ENCODE measurements around the gene CALCR.

Gene CALCR

GRCh38 chr7:93447509-93447908 lies 127.0 kb downstream of the CALCR start:
- DNase-seq (ENCODE audit: low read depth): no peak

DNA sequence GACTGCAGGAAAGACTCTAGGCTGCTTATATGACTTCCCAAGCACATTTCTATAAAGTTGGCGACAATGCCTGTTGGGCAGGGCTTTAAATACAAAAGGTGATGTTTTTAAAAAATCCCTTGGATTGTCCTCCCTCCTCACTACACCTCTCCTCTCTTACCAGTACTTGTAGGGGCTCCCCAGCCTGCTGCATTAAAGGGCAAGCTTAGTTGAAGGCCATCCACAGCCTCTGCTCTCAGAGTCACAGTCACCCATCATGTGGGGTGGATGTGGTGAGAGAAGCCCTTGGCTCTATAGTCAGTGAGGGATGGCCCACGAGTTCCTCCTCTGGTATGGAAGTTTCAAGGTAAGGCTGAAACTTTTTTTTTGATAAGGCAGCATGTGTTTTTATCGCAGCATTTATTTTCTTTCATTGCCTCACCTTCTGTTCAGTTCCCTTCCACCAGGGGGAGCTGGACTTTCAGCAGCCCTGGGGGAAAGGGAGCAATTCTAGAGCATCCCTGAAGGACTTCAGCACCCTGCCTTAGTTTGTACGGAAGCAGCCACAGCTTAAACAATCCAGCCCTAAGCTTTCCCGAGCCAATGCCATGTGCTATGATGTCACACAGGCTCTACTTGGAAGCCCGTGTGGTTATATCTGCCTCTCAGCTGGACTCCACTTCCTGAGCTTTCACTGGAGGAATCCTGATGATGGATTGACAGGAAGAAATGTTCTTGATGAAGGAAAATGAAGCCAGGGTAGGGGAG lies 131.9 kb downstream of the CALCR start:
- DNase-seq (ENCODE audit: low read depth): no peak

- no peak for DNase-seq (ENCODE audit: low read depth)
Observed at GRCh38 chr7:93435791-93436190, 138.7 kb downstream of the CALCR start.

DNA sequence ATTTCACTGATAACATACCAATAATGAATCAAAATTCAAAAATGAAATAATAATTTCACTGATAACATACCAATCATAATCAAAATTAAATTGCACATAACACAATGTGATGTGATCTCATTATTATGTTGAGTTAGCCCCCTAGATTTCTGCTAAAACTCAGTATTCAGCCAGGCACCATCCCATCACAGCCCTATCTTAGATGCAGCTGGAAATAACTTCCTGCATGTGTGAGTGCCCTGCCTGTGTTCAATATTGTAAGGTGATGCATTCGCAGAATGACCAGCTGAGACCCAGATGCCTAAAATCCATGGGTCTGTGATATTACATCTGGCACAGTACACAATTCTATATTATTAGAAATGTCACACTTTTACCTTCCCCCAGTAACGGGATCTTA lies 142.4 kb downstream of the CALCR start:
- DNase-seq (ENCODE audit: low read depth): no peak

GRCh38 chr7:93430917-93431588 lies 143.5 kb downstream of the CALCR start:
- DNase-seq (ENCODE audit: low read depth): no peak

DNA sequence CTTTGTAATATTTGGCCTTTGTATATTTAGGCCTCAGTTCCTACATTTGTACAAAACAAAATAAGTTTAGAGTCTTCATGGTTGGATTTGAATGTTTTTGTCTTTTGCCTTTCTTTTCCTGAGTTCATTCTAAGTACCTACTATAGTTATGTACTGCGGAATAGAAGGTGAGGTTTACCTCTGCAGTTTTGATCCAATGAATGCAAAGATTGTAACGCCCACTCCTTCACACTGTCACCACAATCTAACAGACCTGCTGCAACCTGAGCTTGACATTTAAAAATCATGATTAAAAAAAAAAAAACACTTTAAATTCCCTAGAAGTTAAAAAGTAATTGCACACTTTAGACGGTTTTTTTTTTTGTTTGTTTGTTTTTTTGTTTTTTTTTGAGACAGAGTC lies 145.0 kb downstream of the CALCR start:
- DNase-seq (ENCODE audit: low read depth): no peak

GRCh38 chr7:93427107-93427506 lies 147.4 kb downstream of the CALCR start:
- no peak for DNase-seq (ENCODE audit: low read depth)

DNA sequence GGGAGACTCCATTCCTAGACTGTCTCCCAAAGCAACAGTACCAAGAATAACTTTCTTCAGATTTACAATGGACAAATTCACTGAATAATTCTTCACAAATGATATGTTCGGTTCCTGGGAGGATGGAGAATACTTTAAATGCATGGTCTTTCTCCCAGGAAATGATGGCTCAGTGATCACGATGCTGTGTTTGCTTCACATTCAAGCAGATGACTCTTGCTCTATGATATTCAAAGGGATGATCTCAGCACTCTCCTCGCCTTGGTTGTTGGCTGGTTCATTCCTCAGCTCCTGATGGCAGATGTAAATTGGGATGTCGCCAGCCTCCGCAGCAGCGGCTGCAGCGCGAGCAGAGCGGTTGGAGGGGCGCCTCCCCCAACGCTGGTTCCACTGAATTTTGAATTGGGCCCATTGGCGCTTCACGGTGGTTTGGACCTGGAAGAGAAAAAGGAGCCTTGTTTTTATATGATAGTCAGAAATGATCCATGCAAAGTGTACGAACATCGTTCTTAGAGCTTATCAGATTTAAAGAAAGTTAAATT lies 148.3 kb downstream of the CALCR start:
- DNase-seq (ENCODE audit: low read depth): no peak

- DNase-seq (ENCODE audit: low read depth): no peak
Observed at GRCh38 chr7:93414574-93414973, 159.9 kb downstream of the CALCR start.

- no peak for DNase-seq (ENCODE audit: low read depth)
Observed at GRCh38 chr7:93409324-93409723, 165.2 kb downstream of the CALCR start.

DNA sequence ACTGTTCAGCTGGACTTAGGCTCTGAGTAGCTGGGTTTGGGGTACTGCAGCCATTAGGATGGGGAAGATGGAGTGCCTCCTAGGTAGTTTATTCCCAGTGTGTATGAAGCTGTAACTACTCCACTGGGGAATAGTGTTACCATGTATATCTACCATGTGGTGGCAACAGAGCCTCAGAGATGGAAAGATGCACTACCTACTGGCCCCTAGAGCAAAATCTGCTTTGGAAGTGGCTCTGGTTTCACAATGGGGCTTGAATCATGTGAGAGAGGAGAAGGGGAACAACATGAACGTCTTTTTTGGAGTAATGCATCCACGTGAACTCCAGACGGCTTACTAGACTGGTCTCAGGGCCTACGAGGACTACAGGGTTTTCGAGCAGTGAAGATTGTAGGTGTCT lies 167.3 kb downstream of the CALCR start:
- DNase-seq (ENCODE audit: low read depth): no peak

DNA sequence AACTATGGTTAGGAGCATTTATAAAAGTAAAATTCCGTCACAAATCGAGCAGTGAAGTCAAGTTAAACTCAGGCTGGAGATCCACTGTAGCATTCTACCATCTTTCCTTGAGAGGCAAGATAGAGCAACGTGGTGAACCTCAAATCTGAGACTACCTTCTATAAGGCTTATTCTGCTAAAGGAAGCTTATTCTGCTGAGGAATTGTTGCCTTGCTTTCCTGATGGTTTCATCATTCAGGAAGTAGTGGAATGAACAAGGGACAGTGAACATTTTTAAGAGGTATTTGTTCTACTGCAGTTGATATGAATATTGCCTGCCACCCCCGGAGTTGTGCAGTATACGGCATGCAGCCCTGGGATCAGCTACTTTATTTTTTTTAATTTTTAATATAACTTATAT lies 171.6 kb downstream of the CALCR start:
- no peak for DNase-seq (ENCODE audit: low read depth)

DNA sequence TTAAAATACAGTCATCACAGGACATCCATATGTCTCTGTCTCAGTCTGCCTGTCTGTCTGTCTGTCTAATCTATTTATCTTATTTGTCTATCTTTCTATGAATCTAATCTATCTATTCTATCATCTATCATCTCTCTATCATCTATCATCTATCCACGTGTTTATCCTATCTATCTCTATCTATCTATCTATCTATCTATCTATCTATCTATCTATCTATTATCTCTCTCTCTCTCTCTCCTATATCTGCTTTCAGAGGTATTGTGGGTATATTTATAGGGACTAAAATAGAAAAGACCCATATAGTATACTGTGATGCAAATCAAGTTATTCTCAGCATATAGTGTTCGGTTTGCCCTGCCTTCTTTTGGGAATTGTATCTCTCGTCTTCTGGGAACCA lies 174.9 kb downstream of the CALCR start:
- DNase-seq (ENCODE audit: low read depth): no peak

- DNase-seq (ENCODE audit: low read depth): no peak
Observed at GRCh38 chr7:93392984-93393383, 181.5 kb downstream of the CALCR start.

GRCh38 chr7:93390660-93391059 lies 183.9 kb downstream of the CALCR start:
- no peak for DNase-seq (ENCODE audit: low read depth)

DNA sequence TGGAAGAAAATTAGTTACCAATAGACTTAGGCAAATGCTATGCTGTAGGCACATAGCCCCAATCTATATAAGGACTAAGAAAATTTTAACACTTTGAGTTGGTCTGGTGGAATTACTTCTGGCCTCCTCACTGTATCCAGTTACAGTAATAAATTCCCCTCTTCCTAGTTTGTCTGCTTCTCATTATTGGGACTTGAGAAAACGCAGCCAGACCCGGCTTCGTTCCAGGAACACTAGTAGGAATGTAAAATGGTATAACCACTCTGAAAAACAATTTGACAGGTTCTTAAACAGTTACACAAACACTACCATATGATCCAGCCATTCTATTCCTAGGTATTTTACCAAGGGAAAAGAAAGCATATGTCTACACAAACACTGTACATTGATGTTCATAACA lies 192.2 kb downstream of the CALCR start:
- no peak for DNase-seq (ENCODE audit: low read depth)

DNA sequence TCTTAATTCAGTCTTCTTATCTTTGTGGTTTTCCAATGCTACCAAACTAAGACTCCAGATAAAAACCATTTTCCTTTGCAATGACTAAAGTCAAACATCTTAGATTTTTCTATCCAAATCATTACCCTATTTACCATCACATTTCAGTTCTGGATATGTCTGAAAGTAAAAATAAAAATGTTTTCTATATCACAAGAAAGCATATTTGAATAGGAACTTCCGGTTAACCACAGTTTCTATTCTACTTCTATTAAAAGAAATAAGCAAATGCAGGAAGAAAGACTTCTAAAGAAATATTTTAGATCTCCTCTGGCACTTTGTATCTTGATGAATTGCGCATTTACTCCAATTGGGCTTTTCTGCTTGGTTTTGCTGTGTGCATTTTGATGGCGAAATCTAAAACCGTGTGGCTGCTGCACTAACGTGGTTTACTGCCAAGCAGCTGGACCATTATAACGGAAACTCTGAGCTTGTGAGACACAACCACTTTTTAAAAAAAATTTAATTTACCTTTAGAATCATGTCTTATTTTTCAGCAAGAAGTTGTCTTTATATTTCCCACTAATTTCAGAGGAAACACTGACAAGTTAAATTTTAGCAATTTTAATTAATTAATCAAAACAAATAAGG lies 196.3 kb downstream of the CALCR start:
- no peak for DNase-seq (ENCODE audit: low read depth)

DNA sequence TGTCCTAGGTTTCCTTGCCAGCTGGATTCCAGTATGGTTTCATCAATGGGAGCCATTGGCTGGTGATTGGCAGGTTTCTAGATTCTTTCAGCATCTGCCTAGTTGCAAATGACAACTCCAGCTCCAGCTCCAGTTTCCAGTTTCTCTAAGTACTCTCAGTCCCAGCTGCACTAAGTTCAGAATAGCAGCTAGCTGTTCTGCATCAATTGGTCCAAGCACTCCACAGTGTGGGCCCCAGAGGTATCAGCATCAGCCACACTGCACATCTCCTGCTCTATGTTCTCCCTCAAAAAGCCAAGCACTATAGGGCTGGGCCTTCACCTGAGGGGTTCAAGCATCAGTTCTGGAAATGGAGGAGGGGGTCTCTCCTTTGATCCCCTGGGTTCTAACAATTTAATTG lies 198.9 kb downstream of the CALCR start:
- DNase-seq (ENCODE audit: low read depth): no peak
